ENCODE data around the gene FBXO39.
"Not testable (repeated sequence)": the region's sequence is repeated elsewhere in the genome, so short reads cannot be mapped to it uniquely, and the experiment has no call there.

FBXO39 gene

DNA sequence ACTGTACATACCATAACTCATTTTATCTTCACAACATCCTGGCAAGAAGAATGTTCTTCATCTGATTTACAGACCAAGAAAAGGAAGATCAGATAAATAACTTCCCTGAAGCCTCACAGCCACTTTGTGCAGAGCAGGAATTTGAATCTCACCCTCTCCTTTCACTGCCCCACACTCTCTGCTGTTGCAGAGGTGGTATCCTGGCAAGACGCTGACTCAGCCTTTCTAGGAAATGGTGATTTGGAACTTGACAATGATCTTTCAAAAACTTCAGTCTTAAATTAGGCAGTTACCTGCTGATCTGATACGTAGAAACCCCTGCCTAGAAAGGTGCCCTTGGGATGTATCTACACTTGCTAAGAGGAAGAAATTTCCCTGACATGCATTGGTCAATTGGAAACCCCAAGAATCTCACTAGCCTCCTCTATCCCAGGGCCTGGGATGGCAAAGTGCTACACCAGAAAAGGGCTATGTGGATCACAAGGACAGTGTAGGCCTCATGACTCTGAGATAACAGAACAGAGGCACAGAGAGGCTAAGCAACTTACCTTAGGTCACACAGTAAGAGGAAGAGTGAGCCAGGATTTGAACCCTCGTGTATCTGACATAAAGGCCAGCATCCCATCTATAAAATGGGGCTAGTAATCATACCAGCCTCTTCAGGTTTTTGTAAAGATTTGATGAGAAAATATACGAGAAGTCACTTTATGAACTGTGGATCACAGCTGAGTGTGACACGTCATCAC, 17.9 kb downstream of the FBXO39 start:
- no peak for DNase-seq

- no peak for DNase-seq
Measured at GRCh38 chr17:6796017-6796886, 20.2 kb downstream of the FBXO39 start.

DNA sequence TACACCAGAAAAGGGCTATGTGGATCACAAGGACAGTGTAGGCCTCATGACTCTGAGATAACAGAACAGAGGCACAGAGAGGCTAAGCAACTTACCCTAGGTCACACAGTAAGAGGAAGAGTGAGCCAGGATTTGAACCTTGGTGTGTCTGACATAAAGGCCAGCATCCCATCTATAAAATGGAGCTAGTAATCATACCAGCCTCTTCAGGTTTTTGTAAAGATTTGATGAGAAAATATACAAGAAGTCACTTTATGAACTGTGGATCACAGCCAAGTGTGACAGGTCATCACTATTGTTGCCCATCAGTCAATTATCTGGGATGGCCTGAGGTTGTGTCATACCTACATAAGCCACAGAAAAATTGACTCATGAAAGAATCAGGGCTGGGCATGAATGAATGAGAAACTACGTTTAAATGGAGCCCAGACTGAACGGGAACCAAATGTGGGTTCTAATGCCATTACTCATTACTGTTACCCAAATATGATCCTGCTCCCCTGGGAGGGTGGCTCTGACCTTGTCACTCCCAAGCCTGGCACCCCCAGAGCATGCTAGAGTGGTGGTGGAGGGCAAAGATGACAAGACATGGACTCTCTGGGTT, 21.0 kb downstream of the FBXO39 start:
- no peak for DNase-seq

DNA sequence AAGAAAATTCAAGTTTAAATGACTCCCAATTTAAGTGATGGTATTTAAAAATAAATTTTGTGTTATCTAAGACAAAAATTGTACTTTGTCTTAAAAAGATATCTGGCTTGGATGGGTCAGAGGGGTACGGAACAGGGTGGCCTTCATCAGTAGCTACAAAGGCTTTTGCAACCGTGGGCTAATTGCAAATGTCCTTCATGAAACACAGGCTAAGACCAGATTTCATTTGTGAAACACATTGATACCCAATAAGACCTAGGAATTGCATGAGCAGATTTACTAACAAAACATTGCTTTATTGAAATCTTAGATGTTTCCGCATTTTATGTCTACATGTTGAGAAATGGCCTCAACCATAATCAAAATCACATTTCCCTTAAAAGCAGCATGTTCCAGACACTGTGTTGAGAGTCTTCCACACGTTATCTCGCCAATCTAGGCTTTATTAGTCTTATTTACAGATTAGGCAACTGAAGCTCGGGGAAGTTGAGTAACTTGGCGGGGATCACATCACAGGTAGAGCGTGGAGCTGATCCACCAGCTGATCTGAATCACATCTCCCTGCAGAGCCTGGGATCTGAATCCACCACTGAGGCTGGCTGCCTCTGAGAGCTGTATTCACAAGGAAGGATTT, 21.8 kb downstream of the FBXO39 start:
- no peak for DNase-seq

GRCh38 chr17:6799738-6800137, 23.7 kb downstream of the FBXO39 start:
- no peak for DNase-seq

DNA sequence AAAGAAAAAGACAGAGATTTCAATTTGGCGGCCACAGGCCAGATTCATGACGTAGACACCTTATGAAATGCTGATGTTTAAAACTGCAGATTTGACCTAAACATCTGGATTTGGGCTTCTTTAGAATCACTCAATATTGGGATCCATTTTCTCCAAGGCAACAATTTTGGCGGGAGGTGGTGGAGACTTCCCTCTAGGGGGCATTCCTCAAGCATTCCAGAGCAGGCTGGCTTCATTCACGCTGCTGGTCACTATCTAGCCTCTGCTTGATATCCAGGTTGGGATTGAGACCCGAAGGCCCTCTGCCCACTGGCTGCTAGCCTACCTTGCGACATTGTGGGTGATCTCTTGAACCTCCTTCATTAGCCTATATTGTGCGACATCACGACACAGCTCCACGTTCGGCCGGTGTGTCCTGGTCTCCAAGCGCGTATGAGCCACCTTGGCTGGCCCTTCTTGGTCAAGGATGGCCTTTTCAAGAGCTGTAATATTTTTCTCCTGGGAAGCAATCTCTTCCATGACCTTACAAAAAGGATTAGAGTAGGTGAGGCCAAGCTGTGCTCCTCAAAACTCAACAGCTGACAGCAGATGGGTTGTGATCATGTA, 24.5 kb downstream of the FBXO39 start:
- DNase-seq: no peak

- DNase-seq: no peak
Measured at GRCh38 chr17:6811510-6811909, 35.5 kb downstream of the FBXO39 start.

DNA sequence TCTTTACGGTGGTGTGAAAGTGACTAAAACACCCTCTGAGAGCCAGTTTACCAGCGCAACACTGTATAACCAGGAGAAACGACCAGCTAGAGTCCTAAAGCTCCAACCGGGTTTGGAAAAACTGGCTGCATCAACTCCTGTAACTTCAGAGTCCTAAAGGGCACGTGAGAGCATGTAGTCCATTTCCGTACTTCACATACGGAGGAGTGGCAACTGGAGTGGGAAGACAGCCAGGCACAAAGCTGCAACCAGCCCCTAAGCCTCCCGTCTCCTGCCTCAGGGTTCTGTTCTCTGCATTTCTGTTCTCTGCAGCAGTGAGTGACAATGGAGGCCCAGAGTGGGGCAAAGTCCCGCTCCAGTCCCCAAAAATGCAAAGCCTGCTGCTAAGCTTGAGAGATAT, 36.3 kb downstream of the FBXO39 start:
- no peak for DNase-seq

DNA sequence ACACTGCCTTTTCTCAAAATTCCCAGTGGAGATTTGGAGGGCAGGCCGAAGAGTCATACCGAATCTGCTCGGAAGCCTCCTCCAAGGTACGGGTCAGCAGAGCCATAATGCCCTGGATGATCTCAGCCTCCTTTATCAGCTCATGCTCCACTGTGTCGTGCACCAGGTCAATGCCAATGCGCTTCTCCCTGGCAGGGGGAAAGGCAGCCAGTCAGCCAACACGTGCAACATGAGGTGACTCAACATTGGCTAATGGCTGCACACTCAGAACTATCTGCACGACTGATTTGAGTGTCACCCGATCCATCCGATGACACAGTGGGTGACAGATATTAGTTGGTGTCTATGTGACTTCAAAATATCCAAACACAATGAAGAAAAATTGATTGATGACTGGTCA, 39.8 kb downstream of the FBXO39 start:
- DNase-seq: no peak

- DNase-seq: not testable (repeated sequence)
Measured at GRCh38 chr17:6816368-6816767, 40.4 kb downstream of the FBXO39 start.

GRCh38 chr17:6818938-6819337, 42.9 kb downstream of the FBXO39 start:
- no peak for DNase-seq

DNA sequence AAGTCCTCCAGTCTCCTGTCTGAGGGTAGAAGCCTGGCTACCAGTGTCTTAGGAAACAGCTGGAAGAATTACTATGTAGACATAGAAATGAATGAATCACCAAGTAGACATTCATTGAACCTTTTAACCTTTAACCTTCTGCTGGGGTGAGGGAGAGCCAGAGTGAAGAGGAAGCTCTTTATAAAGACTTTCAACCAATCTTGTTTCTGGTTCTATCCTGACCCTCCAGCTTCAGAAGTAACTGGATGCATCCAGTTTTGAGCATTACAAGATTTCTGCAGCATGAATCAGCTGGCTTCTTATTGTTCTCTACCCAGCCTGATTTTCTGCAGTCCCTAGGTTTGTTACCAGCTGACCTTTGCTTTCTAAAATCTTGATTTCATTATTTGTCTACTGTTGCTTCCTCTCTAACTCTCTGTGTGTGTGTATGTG, 47.0 kb downstream of the FBXO39 start:
- no peak for DNase-seq

- no peak for DNase-seq
Measured at GRCh38 chr17:6830383-6830986, 54.5 kb downstream of the FBXO39 start.

GRCh38 chr17:6831661-6832263, 55.7 kb downstream of the FBXO39 start, which contains the start of gene TEKT1:
TSS of gene TEKT1 (minus strand) at chr17:6831729. CDS start at chr17:6830376, 1,353 bp downstream.
- DNase-seq: no peak

Measured in NCI-H510A treated with DMSO at 0.1 percent for 48 hours (cell line).